Measurements from ENCODE around the gene NUDT8. TPM values are rescaled to one million over a fixed set of nuclear protein-coding genes. Genes with fewer than 3 reads are reported as not detected.

Gene NUDT8
- total and polyA plus RNA-seq, 2 donors (not counting 1 experiment from before 2014, with no cell fraction given), result 6.9 to 7.1 TPM

GRCh38 chr11:67656278-67656922, 26.7 kb upstream of the NUDT8 start:
- ChIA-PET POLR2A (no interaction called here), CTCF (interaction anchor here (1.2 to 9.0 kb wide), 7 partner anchors 8 to 311 kb away, joined by 3 to 149 read pairs (median 5); partner anchors contain the start of genes ACY3 and NUDT8)
- intact Hi-C loops (cut with micrococcal nuclease), result no loop called here
- Histone ChIP-seq H3K79me2 (ENCODE audit: control insufficient read depth, insufficient read depth, low read length) (no peaks in the 10 kb centered on the region), H3K27me3 (replicated peaks in 1 of 4; ENCODE audit: control extremely low read depth in 1 of 4, control insufficient read depth in 3 of 4, insufficient read depth in 4 of 4, low read length in 3 of 4) (no peaks in the 10 kb centered on the region), H3K36me3 (replicated peaks in 1 of 2; ENCODE audit: control extremely low read depth in 1 of 2, control insufficient read depth in 1 of 2, extremely low read depth in 1 of 2, insufficient read depth in 2 of 2, low read length in 1 of 2) (no peaks in the 10 kb centered on the region), H4K20me1 (ENCODE audit: control insufficient read depth, insufficient read depth, low read length, poor library complexity, severe bottlenecking) (no peaks in the 10 kb centered on the region), H2AFZ (ENCODE audit: insufficient read depth, low read depth, low read length, poor library complexity, severe bottlenecking) (no peak overlapping the region), H3K27ac (ENCODE audit: low read length in 2 of 2) (no peak overlapping the region), H3K4me1 (ENCODE audit: control insufficient read depth in 2 of 2, insufficient read depth in 2 of 2, low read length in 2 of 2) (peaks cover 8 to 11% of the 10 kb centered on the region in 2 donors), H3K9ac (ENCODE audit: low read length) (no peak overlapping the region), H3K4me3 (ENCODE audit: control extremely low read depth in 1 of 5, extremely low read depth in 1 of 5, insufficient read depth in 1 of 5, low read depth in 2 of 5, low read length in 4 of 5) (no peak overlapping the region), H3K9me3 (ENCODE audit: control extremely low read depth in 1 of 3, control insufficient read depth in 2 of 3, insufficient read depth in 1 of 3, low read length in 2 of 3) (peaks cover 0 to 22% (median 15%) of the 10 kb centered on the region in 3 donors), H3K4me2 (replicated peaks; ENCODE audit: low read depth, low read length, poor library complexity, severe bottlenecking) (no peak overlapping the region)
- no peak for TF ChIP-seq CTCF (IDR thresholded peaks at IDR 0.05)
- no peak for TF ChIP-seq EZH2 (IDR thresholded peaks at IDR 0.05; ENCODE audit: borderline replicate concordance, insufficient read depth, low read depth, low read length, poor library complexity, severe bottlenecking)
- H3K27me3 Mint-ChIP-seq, result no peaks in the 10 kb centered on the region
- WGBS (ENCODE audit: insufficient coverage), result 74% methylated on average over 4 of the region's 4 CpGs
- DNase-seq (peak; percentile 37), ATAC-seq (ENCODE audit: low read depth) (no peak)
- peaks cover 11% of the 10 kb centered on the region for H3K4me1 Mint-ChIP-seq
- no peak overlapping the region for H3K4me3 Mint-ChIP-seq
- no peaks in the 10 kb centered on the region for H3K9me3 Mint-ChIP-seq (ENCODE audit: insufficient read depth)
- H3K27ac Mint-ChIP-seq, result no peak overlapping the region

GRCh38 chr11:67654225-67654624, 24.5 kb upstream of the NUDT8 start:
- peaks cover 22 to 28% of the 10 kb centered on the region in 2 donors for H3K4me1 ChIP-seq (ENCODE audit: control insufficient read depth in 2 of 2, insufficient read depth in 2 of 2, low read length in 2 of 2)
- WGBS (ENCODE audit: insufficient coverage), result 60% methylated on average over 4 of the region's 9 CpGs
- no peaks in the 10 kb centered on the region for H3K79me2 ChIP-seq (ENCODE audit: control insufficient read depth, insufficient read depth, low read length)
- H3K27ac Mint-ChIP-seq, result no peak overlapping the region
- no peak overlapping the region for H3K4me3 Mint-ChIP-seq
- peaks cover 27% of the 10 kb centered on the region for H3K4me1 Mint-ChIP-seq
- H3K36me3 ChIP-seq (replicated peaks in 1 of 2; ENCODE audit: control extremely low read depth in 1 of 2, control insufficient read depth in 1 of 2, extremely low read depth in 1 of 2, insufficient read depth in 2 of 2, low read length in 1 of 2), result no peaks in the 10 kb centered on the region
- H4K20me1 ChIP-seq (ENCODE audit: control insufficient read depth, insufficient read depth, low read length, poor library complexity, severe bottlenecking), result no peaks in the 10 kb centered on the region
- no peaks in the 10 kb centered on the region for H3K9me3 Mint-ChIP-seq (ENCODE audit: insufficient read depth)
- H3K27me3 ChIP-seq (replicated peaks in 1 of 4; ENCODE audit: control extremely low read depth in 1 of 4, control insufficient read depth in 3 of 4, insufficient read depth in 4 of 4, low read length in 3 of 4), result no peaks in the 10 kb centered on the region
- no peaks in the 10 kb centered on the region for H3K27me3 Mint-ChIP-seq
- H3K9me3 ChIP-seq (ENCODE audit: control extremely low read depth in 1 of 3, control insufficient read depth in 2 of 3, insufficient read depth in 1 of 3, low read length in 2 of 3), result peaks cover 0 to 39% (median 15%) of the 10 kb centered on the region in 3 donors
- no peak overlapping the region for H3K4me2 ChIP-seq (replicated peaks; ENCODE audit: low read depth, low read length, poor library complexity, severe bottlenecking)
- H3K9ac ChIP-seq (ENCODE audit: low read length), result no peak overlapping the region
- no peak overlapping the region for H2AFZ ChIP-seq (ENCODE audit: insufficient read depth, low read depth, low read length, poor library complexity, severe bottlenecking)
- H3K27ac ChIP-seq (ENCODE audit: low read length in 2 of 2), result no peak overlapping the region
- intact Hi-C loops (cut with micrococcal nuclease), result no loop called here
- ATAC-seq (ENCODE audit: low read depth), result no peak
- DNase-seq, result no peak
- CTCF ChIA-PET, result interaction anchor here (1.2 to 1.5 kb wide), 2 partner anchors 24 to 81 kb away, joined by 6 to 8 read pairs; partner anchors contain the start of gene NUDT8
- TF ChIP-seq CTCF (IDR thresholded peaks at IDR 0.05) (no peak), EZH2 (IDR thresholded peaks at IDR 0.05; ENCODE audit: borderline replicate concordance, insufficient read depth, low read depth, low read length, poor library complexity, severe bottlenecking) (no peak)
- H3K4me3 ChIP-seq (ENCODE audit: control extremely low read depth in 1 of 5, extremely low read depth in 1 of 5, insufficient read depth in 1 of 5, low read depth in 2 of 5, low read length in 4 of 5), result no peak overlapping the region
- POLR2A ChIA-PET, result no interaction called here

Data from B cell (primary cell).